GM21515 (cell line): ENCODE measurements around the gene VEZT.

Experiments
- ATAC-seq: cut with Tn5 transposase; IDR thresholded peaks from one replicate; pipeline ENCODE4 v1.9.1; 2021; ENCODE audit not compliant: unreplicated experiment

Gene VEZT

GRCh38 chr12:95248604-95249360 is 31.2 kb downstream of the VEZT start:
- no peak for ATAC-seq

GRCh38 chr12:95253386-95253785 is 35.8 kb downstream of the VEZT start:
- ATAC-seq = no peak

- no peak for ATAC-seq
Measured at GRCh38 chr12:95257541-95257940, 39.9 kb downstream of the VEZT start.

- ATAC-seq = no peak
Measured at GRCh38 chr12:95258151-95258550, 40.5 kb downstream of the VEZT start.

GRCh38 chr12:95258803-95259202 is 41.2 kb downstream of the VEZT start:
- ATAC-seq = no peak

- no peak for ATAC-seq
Measured at GRCh38 chr12:95259368-95259767, 41.8 kb downstream of the VEZT start.

- no peak for ATAC-seq
Measured at GRCh38 chr12:95261109-95261508, 43.5 kb downstream of the VEZT start.

GRCh38 chr12:95262808-95263207 is 45.2 kb downstream of the VEZT start:
- no peak for ATAC-seq

- no peak for ATAC-seq
Measured at GRCh38 chr12:95265765-95266164, 48.2 kb downstream of the VEZT start.

- no peak for ATAC-seq
Measured at GRCh38 chr12:95266254-95266653, 48.6 kb downstream of the VEZT start.

GRCh38 chr12:95269892-95270291 is 52.3 kb downstream of the VEZT start:
- no peak for ATAC-seq

- no peak for ATAC-seq
Measured at GRCh38 chr12:95271465-95271864, 53.9 kb downstream of the VEZT start.

- no peak for ATAC-seq
Measured at GRCh38 chr12:95277139-95277538, 59.5 kb downstream of the VEZT start.

- ATAC-seq = no peak
Measured at GRCh38 chr12:95279856-95280255, 62.2 kb downstream of the VEZT start.

- ATAC-seq = no peak
Measured at GRCh38 chr12:95282266-95282665, 64.7 kb downstream of the VEZT start.

GRCh38 chr12:95283371-95283770 is 65.8 kb downstream of the VEZT start:
- ATAC-seq = no peak

- ATAC-seq = no peak
Measured at GRCh38 chr12:95286713-95287112, 69.1 kb downstream of the VEZT start.

GRCh38 chr12:95291501-95291900 is 73.9 kb downstream of the VEZT start:
- no peak for ATAC-seq

- no peak for ATAC-seq
Measured at GRCh38 chr12:95298916-95299315, 81.3 kb downstream of the VEZT start.

GRCh38 chr12:95300286-95300685 is 82.7 kb downstream of the VEZT start:
- ATAC-seq = no peak

- no peak for ATAC-seq
Measured at GRCh38 chr12:95303476-95303875, 85.9 kb downstream of the VEZT start.

GRCh38 chr12:95304673-95305198 is 87.1 kb downstream of the VEZT start:
- ATAC-seq = no peak

GRCh38 chr12:95312656-95313055 is 95.0 kb downstream of the VEZT start:
- no peak for ATAC-seq
